GM19467 (cell line): ENCODE measurements around the gene RHOF.
"Not testable (repeated sequence)": the region's sequence is repeated elsewhere in the genome, so short reads cannot be mapped to it uniquely, and the experiment has no call there.

Experiments
- ATAC-seq: cut with Tn5 transposase; IDR thresholded peaks from one replicate; pipeline ENCODE4 v1.9.1; 2021; ENCODE audit warnings: mild to moderate bottlenecking, moderate library complexity; ENCODE audit not compliant: unreplicated experiment

RHOF gene

GRCh38 chr12:121750507-121750955 lies 43.0 kb downstream of the RHOF start:
- ATAC-seq = no peak

- no peak for ATAC-seq
Measured at GRCh38 chr12:121749267-121749666, 44.2 kb downstream of the RHOF start.

GRCh38 chr12:121748571-121749265 lies 44.8 kb downstream of the RHOF start:
- ATAC-seq = no peak

GRCh38 chr12:121748218-121748570 lies 45.3 kb downstream of the RHOF start:
- ATAC-seq = no peak

- not testable (repeated sequence) for ATAC-seq
Measured at GRCh38 chr12:121745545-121745944, 47.9 kb downstream of the RHOF start.

GRCh38 chr12:121741743-121742142 lies 51.7 kb downstream of the RHOF start:
- no peak for ATAC-seq

GRCh38 chr12:121740847-121741246 lies 52.6 kb downstream of the RHOF start:
- no peak for ATAC-seq

- no peak for ATAC-seq
Measured at GRCh38 chr12:121738340-121738858, 55.1 kb downstream of the RHOF start.

- no peak for ATAC-seq
Measured at GRCh38 chr12:121733849-121734248, 59.6 kb downstream of the RHOF start.

GRCh38 chr12:121731473-121731872 lies 62.0 kb downstream of the RHOF start:
- no peak for ATAC-seq

GRCh38 chr12:121729021-121729420 lies 64.5 kb downstream of the RHOF start:
- ATAC-seq = no peak
